HG03135 (cell line): ENCODE data around the gene ADORA1.

Experiments used
- ATAC-seq: cut with Tn5 transposase; IDR thresholded peaks from one replicate; pipeline ENCODE4 v1.9.1; 2021; ENCODE audit warnings: mild to moderate bottlenecking, moderate library complexity; ENCODE audit not compliant: unreplicated experiment

Gene ADORA1

GRCh38 chr1:203093754-203094410, 33.6 kb upstream of the ADORA1 start:
- no peak for ATAC-seq

GRCh38 chr1:203095061-203095690, 32.4 kb upstream of the ADORA1 start:
- ATAC-seq, result no peak

GRCh38 chr1:203096566-203096965, 31.0 kb upstream of the ADORA1 start:
- ATAC-seq, result no peak

GRCh38 chr1:203097001-203097400, 30.5 kb upstream of the ADORA1 start:
- no peak for ATAC-seq

- ATAC-seq, result no peak
Observed at GRCh38 chr1:203098445-203098844, 29.1 kb upstream of the ADORA1 start.

GRCh38 chr1:203098914-203099520, 28.5 kb upstream of the ADORA1 start:
- no peak for ATAC-seq

GRCh38 chr1:203099805-203100515, 27.6 kb upstream of the ADORA1 start:
- ATAC-seq, result no peak

- no peak for ATAC-seq
Observed at GRCh38 chr1:203100516-203100869, 27.0 kb upstream of the ADORA1 start.

- ATAC-seq, result no peak
Observed at GRCh38 chr1:203101813-203102634, 25.5 kb upstream of the ADORA1 start.

- ATAC-seq, result no peak
Observed at GRCh38 chr1:203103216-203103615, 24.3 kb upstream of the ADORA1 start.

- no peak for ATAC-seq
Observed at GRCh38 chr1:203103829-203104495, 23.6 kb upstream of the ADORA1 start.

- ATAC-seq, result no peak
Observed at GRCh38 chr1:203104789-203105390, 22.6 kb upstream of the ADORA1 start.

GRCh38 chr1:203112475-203112874, 15.1 kb upstream of the ADORA1 start:
- no peak for ATAC-seq

GRCh38 chr1:203113308-203113707, 14.2 kb upstream of the ADORA1 start:
- ATAC-seq, result no peak

- no peak for ATAC-seq
Observed at GRCh38 chr1:203114202-203114601, 13.3 kb upstream of the ADORA1 start.

GRCh38 chr1:203116091-203116820, 11.3 kb upstream of the ADORA1 start:
- ATAC-seq, result no peak

- no peak for ATAC-seq
Observed at GRCh38 chr1:203117611-203118575, 9.6 kb upstream of the ADORA1 start.
